Liver (tissue), 9 donors: ENCODE data around the gene AP2S1. TPM values are rescaled to one million over a fixed set of nuclear protein-coding genes. Genes with fewer than 3 reads are reported as not detected.

Source experiments
- DNase-seq: peaks from one replicate; pipeline ENCODE4 v3.0.0-alpha.2; 2017; ENCODE audit warnings: low spot score
- H3K27ac ChIP-seq, 2 donors: one replicate each; pipeline ENCODE4 v1.7.0; 2013; ENCODE audit warnings: inconsistent platforms in 2 of 2, low read length in 2 of 2, control low read depth in 1 of 2, low read depth in 1 of 2, mild to moderate bottlenecking in 1 of 2
- H3K27me3 ChIP-seq, 4 donors: one replicate each; pipeline versions ENCODE4 v1.6.1 to v1.7.0; 2013; ENCODE audit warnings: low read length in 3 of 4, inconsistent platforms in 1 of 4, mild to moderate bottlenecking in 1 of 4, moderate library complexity in 1 of 4; ENCODE audit not compliant: control insufficient read depth in 4 of 4, insufficient read depth in 4 of 4
- H3K36me3 ChIP-seq, 4 donors: one replicate each; pipeline versions ENCODE4 v1.6.1 to v1.7.0; 2013; ENCODE audit warnings: low read length in 3 of 4, mild to moderate bottlenecking in 3 of 4, low read depth in 1 of 4, moderate library complexity in 1 of 4; ENCODE audit not compliant: control insufficient read depth in 4 of 4, insufficient read depth in 3 of 4
- H3K4me1 ChIP-seq, 4 donors: one replicate each; pipeline versions ENCODE4 v1.6.1 to v1.7.0; 2013; ENCODE audit warnings: low read length in 3 of 4, mild to moderate bottlenecking in 3 of 4, moderate library complexity in 1 of 4; ENCODE audit not compliant: control insufficient read depth in 4 of 4, insufficient read depth in 4 of 4
- H3K4me3 ChIP-seq, 3 donors: one replicate each; pipeline versions ENCODE4 v1.6.1 to v1.7.0; 2013; ENCODE audit warnings: low read length in 3 of 3, control low read depth in 1 of 3, low read depth in 1 of 3, mild to moderate bottlenecking in 1 of 3
- H3K9ac ChIP-seq, 2 donors: one replicate each; pipeline ENCODE4 v1.7.0; 2013; ENCODE audit warnings: low read length in 2 of 2, mild to moderate bottlenecking in 2 of 2, moderate library complexity in 2 of 2, control low read depth in 1 of 2, low read depth in 1 of 2
- H3K9me3 ChIP-seq, 4 donors: one replicate each; pipeline versions ENCODE4 v1.6.1 to v1.7.0; 2013; ENCODE audit warnings: low read length in 3 of 4; ENCODE audit not compliant: control insufficient read depth in 4 of 4
- CTCF ChIP-seq: fragments of 150-350 bp; IDR thresholded peaks from 2 replicates; pipeline ENCODE4 v1.5.1; 2017; ENCODE audit warnings: improper control_type of control experiment, low read depth, low read length; ENCODE audit not compliant: missing input control
- EGR1 ChIP-seq, 2 donors: IDR thresholded peaks; 2 replicates each; pipeline ENCODE4 v1.6.1; 2016 to 2018; ENCODE audit warnings: antibody characterized with exemption in 2 of 2, low read depth in 2 of 2
- FOXA1 ChIP-seq: IDR thresholded peaks from 2 replicates; pipeline ENCODE4 v1.6.1; 2016; ENCODE audit warnings: antibody characterized with exemption
- FOXA2 ChIP-seq: IDR thresholded peaks from 2 replicates; pipeline ENCODE4 v1.6.1; 2016; ENCODE audit warnings: antibody characterized with exemption
- GABPA ChIP-seq, 2 donors: IDR thresholded peaks in 1 of 2; conservative IDR thresholded peaks in 1 of 2; 2 replicates each; pipeline ENCODE4 v1.6.1; 2016; ENCODE audit warnings: antibody characterized with exemption in 2 of 2, mild to moderate bottlenecking in 1 of 2, moderate library complexity in 1 of 2
- HNF4A ChIP-seq, 2 donors: conservative IDR thresholded peaks; 2 replicates each; pipeline ENCODE4 v1.6.1; 2016; ENCODE audit warnings: antibody characterized with exemption in 2 of 2, mild to moderate bottlenecking in 2 of 2
- HNF4G ChIP-seq: IDR thresholded peaks from 2 replicates; pipeline ENCODE4 v1.6.1; 2016; ENCODE audit warnings: antibody characterized with exemption
- JUND ChIP-seq, 2 donors: IDR thresholded peaks; 2 replicates each; pipeline ENCODE4 v1.6.1; 2016; ENCODE audit warnings: antibody characterized with exemption in 2 of 2
- MAX ChIP-seq: IDR thresholded peaks from 2 replicates; pipeline ENCODE4 v1.6.1; 2016; ENCODE audit warnings: antibody characterized with exemption
- NR2F2 ChIP-seq: IDR thresholded peaks from 2 replicates; pipeline ENCODE4 v1.6.1; 2016; ENCODE audit warnings: antibody characterized with exemption
- RAD21 ChIP-seq, 2 donors: IDR thresholded peaks; 2 replicates each; pipeline ENCODE4 v1.6.1; 2016; ENCODE audit warnings: antibody characterized with exemption in 2 of 2, mild to moderate bottlenecking in 2 of 2
- REST ChIP-seq: IDR thresholded peaks from 2 replicates; pipeline ENCODE4 v1.6.1; 2016; ENCODE audit warnings: antibody characterized with exemption, mild to moderate bottlenecking
- RXRA ChIP-seq, 2 donors: IDR thresholded peaks; 2 replicates each; pipeline ENCODE4 v1.6.1; 2017 to 2018; ENCODE audit warnings: antibody characterized with exemption in 2 of 2, mild to moderate bottlenecking in 1 of 2
- SP1 ChIP-seq: IDR thresholded peaks from 2 replicates; pipeline ENCODE4 v1.6.1; 2018; ENCODE audit warnings: antibody characterized with exemption, mild to moderate bottlenecking
- YY1 ChIP-seq: IDR thresholded peaks from 2 replicates; pipeline ENCODE4 v1.6.1; 2016; ENCODE audit warnings: antibody characterized with exemption, mild to moderate bottlenecking
- ZBTB33 ChIP-seq: IDR thresholded peaks from 2 replicates; pipeline ENCODE4 v1.6.1; 2016; ENCODE audit warnings: antibody characterized with exemption
- WGBS: extraction: QIAGEN DNeasy Blood & Tissue Kit; methylation state at CpG from one replicate; pipeline ENCODE4 v1.1.7; 2013; 5-methylcytosine and 5-hydroxymethylcytosine counted together
- polyA plus RNA-seq, 2 donors: library from polyadenylated mRNA; stranded (reverse) in 1 of 2; unstranded in 1 of 2; fragments of 200-250 nt in 1 of 2; fragments of >200 nt in 1 of 2; fragmentation: Nextera tagmentation in 1 of 2; extraction: Ambion mirVana in 1 of 2; gene quantifications; one replicate each; pipeline versions ENCODE4 v1.2.1 to v1.2.3, GENCODE V29; 2013 to 2015
- total RNA-seq, 2 donors: library from RNA; depleted of rRNA; stranded (reverse); fragments of >200 nt; gene quantifications; one replicate each; pipeline ENCODE4 v1.2.3, GENCODE V29; 2014
- TF ChIP-seq, protein P1 (sequence below): IDR thresholded peaks from 2 replicates; pipeline ENCODE4 v1.6.1; 2016; ENCODE audit warnings: antibody characterized with exemption
- donor health status: healthy.
- donor health status: healthy.
- donor health status: healthy.
- donor health status: healthy.
- donor health status: healthy.

The AP2S1 gene
- total and polyA plus RNA-seq, 4 donors = 28.3 to 168 (median 79.0) TPM

DNA sequence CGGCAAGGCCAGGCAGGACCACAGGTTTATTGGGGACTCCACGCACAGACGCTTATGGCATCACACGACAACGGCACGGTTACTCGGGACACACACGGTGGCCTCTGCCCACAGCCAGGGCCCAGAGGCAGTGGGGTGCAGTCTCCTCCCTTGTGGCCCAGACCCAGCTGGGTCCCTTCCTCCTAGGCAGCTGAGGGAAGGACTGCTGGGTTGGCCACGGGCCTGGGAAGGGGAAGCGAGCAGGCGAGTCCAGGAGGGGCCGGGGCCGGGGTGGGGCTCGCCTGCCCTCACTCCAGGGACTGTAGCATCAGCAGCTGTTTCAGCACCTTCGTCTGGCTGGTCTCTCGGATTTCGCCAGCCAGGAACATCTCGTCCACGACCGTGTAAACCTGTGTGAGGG is 12.5 kb downstream of the AP2S1 start:
- H3K9ac ChIP-seq = no peak overlapping the region
- no peak for DNase-seq
- WGBS = 92% methylated on average over 20 of the region's 20 CpGs
- H3K9me3 ChIP-seq = no peaks in the 10 kb centered on the region
- no peaks in the 10 kb centered on the region for H3K27me3 ChIP-seq
- H3K27ac ChIP-seq = no peak overlapping the region
- TF ChIP-seq HNF4G (no peak), FOXA2 (no peak), YY1 (no peak), CTCF (no peak), MAX (no peak), NR2F2 (no peak), SP1 (no peak), HNF4A (conservative IDR thresholded peaks at IDR 0.05) (no peak), ZBTB33 (no peak), RXRA (IDR thresholded peaks at IDR 0.05) (no peak), GABPA (IDR thresholded peaks at IDR 0.05 in 1 of 2, conservative IDR thresholded peaks at IDR 0.05 in 1 of 2) (no peak), EGR1 (IDR thresholded peaks at IDR 0.05; ENCODE audit: low read depth in 2 of 2) (no peak)
- TF ChIP-seq, protein P1, sequence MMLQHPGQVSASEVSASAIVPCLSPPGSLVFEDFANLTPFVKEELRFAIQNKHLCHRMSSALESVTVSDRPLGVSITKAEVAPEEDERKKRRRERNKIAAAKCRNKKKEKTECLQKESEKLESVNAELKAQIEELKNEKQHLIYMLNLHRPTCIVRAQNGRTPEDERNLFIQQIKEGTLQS = no peak
- H3K36me3 ChIP-seq = peaks cover 3 to 24% (median 10%) of the 10 kb centered on the region in 4 donors
- H3K4me1 ChIP-seq = peaks cover 0 to 10% (median 6%) of the 10 kb centered on the region in 4 donors
- H3K4me3 ChIP-seq = no peak overlapping the region

- TF ChIP-seq NR2F2 = no peak
- no peak for TF ChIP-seq REST
- no peak for TF ChIP-seq RAD21 (IDR thresholded peaks at IDR 0.05)
- no peak for TF ChIP-seq SP1
- no peak for TF ChIP-seq YY1
- no peak for TF ChIP-seq RXRA (IDR thresholded peaks at IDR 0.05)
- TF ChIP-seq FOXA1 = no peak
- TF ChIP-seq JUND (IDR thresholded peaks at IDR 0.05) = no peak
- TF ChIP-seq HNF4A (conservative IDR thresholded peaks at IDR 0.05) = no peak
- no peak for TF ChIP-seq MAX
- no peaks in the 10 kb centered on the region for H3K9me3 ChIP-seq
Measured at GRCh38 chr19:46834984-46835383, 15.7 kb downstream of the AP2S1 start.

More at GRCh38 chr19:46834984-46835383, 15.7 kb downstream of the AP2S1 start:
- Histone ChIP-seq H3K36me3 (peaks cover 2 to 17% (median 6%) of the 10 kb centered on the region in 4 donors), H3K27ac (no peak overlapping the region), H3K9ac (no peak overlapping the region), H3K4me3 (no peak overlapping the region), H3K27me3 (no peaks in the 10 kb centered on the region), H3K4me1 (peaks cover 0 to 10% (median 6%) of the 10 kb centered on the region in 4 donors)
- no peak for DNase-seq
- 96% methylated on average over 6 of the region's 6 CpGs for WGBS
